GM21825 (cell line): ENCODE measurements around the gene RAD23B.
"Not testable (repeated sequence)": the region's sequence is repeated elsewhere in the genome, so short reads cannot be mapped to it uniquely, and the experiment has no call there.

ENCODE experiments used
- ATAC-seq: cut with Tn5 transposase; IDR thresholded peaks from one replicate; pipeline ENCODE4 v1.9.1; 2021; ENCODE audit warnings: mild to moderate bottlenecking, moderate library complexity; ENCODE audit not compliant: unreplicated experiment

RAD23B gene

DNA sequence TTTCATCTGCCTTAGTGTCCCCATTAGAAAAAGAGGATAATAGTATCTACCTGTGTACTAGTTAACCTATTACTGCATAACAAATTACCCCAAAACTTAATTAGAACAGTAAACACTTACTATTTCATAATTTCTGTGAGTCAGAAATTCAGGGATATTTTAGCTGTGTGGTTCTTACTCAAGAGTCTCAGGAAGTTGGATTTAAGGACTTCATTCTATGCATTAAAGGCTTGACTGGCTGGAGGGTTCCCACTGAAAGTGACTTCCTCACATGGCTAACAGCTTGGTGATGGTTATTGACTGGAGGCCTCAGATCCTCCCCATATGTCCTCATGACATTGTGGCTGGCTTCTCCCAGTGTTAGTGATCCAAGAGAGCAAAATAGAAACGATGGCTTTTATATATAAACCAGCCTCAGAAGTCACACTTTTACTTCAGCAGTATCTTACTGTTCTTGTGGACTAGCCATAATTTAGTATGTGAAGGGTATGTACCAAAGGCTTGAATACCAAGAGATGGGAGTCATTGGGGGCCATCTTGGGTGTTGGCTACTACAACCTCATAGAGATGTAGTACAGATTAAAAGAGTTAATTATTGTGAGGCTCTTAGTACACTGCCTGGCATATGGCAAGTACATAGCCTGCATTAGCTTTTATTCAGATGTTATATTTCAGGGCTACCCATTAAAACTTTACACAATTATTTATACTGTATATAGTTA is 9.9 kb downstream of the RAD23B start:
- ATAC-seq, result no peak

DNA sequence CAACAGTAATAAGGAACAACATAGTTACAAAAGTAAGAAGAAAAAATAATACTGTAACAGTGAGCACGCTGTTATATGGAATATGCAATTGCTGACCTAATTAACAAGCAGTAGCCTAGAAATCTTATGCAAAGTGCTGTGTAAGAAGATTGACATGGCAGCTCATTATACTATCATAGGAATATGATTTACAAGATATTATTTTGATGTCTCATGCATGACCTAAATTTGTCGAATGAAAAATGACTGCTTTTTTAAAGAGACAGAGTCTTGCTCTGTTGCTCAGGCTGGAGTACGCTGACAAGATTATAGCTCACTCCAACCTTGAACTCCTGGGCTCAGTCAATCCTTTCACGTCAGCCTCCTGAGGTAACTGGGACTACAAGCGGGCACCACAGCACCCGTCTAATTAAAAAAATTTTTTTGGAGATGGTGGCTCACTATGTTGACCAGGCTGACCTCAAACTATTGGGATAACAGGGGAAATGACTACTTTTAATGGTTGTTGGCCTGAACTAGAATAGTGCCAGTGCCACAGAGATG is 10.5 kb downstream of the RAD23B start:
- ATAC-seq, result no peak

DNA sequence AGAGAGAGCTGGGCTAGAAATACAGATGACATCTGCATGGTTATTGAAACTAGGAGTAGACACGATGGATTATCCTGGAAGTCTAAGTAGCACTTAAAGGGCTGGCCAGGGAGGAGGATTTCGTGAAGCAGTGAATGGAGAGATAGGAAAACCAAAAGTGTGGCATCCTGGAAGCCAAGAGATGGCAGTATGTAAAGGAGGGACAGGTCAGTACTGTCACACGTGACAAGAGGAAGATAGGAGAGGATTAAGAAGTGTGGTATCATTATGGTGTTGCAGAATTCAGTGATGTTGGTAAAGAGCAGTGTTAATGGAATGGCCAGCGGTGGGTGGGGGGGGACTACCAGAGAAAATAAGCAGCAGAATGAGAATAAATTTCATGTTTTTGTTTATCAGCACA is 11.7 kb downstream of the RAD23B start:
- ATAC-seq, result no peak

DNA sequence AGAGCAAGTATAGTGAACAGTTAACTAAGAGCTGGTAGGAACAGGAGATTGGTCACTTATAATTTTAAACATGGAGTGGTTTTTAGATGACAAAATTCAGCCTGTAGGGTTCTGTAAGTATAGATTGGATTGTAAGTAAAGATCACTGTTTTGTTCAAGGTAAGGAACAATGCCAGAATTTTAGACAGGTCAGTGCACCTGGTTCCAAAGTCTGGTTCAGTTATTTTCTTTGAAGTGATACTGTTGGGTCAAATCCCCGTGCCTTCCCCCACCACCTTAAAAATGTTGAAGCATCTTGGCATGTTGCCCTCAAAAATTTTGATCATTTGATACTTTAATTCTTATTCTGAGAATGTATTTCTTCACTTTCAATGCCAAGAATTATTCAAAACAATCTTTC is 12.9 kb downstream of the RAD23B start:
- no peak for ATAC-seq

DNA sequence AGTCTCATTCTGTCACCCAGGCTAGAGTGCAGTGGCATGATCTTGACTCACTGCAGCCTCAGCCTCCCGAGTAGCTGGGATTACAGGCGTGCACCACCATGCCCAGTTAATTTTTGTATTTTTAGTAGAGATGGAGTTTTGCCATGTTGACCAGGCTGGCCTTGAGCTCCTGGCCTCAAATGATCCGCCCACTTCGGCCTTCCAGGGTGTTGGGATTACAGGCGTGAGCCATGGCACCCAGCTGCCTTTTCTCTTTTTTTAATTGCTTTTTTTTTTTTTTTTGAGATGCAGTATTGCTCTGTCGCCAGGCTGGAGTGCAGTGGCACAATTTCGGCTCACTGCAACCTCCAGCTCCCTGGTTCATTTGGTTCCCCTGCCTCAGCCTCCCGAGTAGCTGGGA is 13.5 kb downstream of the RAD23B start:
- not testable (repeated sequence) for ATAC-seq

DNA sequence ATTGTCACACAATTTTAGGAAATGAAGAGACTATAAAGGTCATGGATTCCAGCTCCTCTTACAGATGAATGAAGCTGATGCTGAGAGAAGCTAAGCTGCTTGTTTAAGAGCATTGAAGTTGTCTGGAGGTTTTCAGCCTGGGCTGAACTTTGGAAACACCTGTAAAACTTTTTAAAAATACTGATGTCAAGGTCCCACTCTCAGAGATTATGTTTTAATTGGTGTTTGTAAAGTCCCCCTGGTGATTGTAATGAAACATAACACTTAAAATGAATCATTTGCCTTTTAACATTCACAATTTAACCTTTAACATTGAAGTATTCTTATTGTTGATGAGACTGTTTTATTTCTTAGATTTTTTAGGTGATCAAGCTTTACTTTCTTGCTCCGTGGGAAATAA is 16.4 kb downstream of the RAD23B start:
- ATAC-seq, result no peak

DNA sequence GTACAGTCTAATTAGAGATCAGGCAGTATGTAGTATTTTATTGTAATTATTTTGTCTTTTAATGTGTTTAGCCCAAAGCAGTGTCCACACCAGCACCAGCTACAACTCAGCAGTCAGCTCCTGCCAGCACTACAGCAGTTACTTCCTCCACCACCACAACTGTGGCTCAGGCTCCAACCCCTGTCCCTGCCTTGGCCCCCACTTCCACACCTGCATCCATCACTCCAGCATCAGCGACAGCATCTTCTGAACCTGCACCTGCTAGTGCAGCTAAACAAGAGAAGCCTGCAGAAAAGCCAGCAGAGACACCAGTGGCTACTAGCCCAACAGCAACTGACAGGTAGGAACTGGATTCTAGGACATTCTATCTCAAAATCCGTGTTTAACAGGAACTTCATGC is 23.2 kb downstream of the RAD23B start:
- ATAC-seq, result no peak

DNA sequence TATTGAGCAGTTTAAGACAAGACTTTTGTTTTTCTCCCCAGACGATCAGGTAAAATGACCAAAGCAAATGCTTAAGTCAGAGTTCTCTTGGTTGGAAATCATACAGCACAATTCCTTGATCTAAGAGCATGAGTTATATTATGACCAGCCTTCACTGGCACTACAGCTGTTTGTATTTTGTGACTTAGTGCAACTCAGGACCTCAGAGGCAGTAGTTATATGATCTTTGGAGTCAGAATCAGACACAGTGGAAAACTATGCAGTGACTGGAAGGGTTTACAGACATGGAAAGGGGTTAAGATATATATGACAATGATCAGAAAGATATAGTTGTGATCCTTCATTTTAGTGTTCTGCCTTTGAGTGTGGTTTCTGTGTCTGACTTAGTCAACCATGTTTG is 24.3 kb downstream of the RAD23B start:
- no peak for ATAC-seq

DNA sequence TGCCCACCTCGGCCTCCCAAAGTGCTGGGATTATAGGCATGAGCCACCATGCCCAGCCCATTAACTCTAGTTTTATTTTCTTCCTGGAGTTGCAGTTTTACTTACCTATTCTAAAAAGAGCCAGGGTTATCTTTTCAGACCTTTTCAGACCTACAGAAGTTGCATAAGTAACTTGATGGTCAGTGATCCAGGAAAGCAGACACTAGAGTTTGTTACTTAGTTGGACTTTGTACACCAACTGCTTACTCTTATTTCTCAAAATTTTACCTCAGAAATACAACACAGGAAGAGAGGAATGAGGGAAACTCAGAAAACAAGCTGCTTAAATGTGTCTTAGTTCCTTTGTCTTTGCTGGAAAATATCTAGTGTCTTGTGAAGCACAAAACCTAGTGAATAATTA is 25.4 kb downstream of the RAD23B start:
- no peak for ATAC-seq

DNA sequence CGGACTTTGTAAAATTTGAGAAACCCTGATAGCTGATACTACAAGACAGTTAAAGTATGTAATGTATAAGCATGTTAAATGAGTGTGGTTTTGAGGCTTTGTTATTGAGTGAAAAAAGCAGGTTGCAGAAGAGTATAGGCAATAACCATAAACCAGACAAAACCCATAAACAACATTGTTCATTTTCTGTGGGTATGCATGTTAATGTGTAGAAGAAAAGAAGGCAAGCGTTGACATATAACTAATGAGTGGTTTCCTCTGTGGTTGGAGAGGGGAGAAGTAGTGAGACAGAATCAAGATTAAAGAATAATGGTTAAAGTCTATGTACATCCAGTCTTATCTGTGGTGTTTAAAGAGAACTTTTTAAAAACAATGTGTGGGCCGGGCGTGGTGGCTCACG is 26.2 kb downstream of the RAD23B start:
- peak; percentile 74 for ATAC-seq

DNA sequence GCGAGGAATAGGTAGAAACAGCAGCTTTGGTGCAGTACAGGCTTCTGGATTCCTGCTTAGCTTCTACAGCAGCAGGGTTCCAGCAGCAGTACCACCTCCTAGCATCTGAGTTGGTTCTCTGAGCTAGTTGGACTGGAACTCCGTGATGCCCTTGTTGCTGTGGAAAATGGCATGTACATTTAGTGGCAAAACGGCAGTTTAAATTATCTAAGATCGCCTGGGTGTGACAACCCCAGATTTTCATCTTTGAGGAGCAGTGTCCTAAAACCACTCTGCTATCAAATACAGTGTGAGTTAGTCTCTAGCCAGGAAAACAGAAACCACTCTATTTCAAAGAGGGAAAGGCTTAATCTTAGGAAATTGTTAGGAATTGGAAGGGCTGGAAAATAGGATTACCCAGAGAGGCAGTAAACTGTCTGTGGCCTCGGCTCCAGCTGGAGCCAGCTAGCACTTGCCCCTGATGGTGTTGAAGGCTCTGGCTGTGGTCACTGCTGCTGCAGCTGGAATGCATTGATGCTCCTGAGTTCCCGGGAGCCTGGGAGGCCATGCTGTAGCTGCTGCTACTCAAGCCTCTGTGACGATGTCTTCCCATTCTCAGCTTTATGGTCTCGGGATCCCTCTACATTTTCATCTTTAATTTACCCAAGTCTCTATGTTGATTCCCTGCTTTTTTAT is 29.4 kb downstream of the RAD23B start:
- ATAC-seq, result no peak

DNA sequence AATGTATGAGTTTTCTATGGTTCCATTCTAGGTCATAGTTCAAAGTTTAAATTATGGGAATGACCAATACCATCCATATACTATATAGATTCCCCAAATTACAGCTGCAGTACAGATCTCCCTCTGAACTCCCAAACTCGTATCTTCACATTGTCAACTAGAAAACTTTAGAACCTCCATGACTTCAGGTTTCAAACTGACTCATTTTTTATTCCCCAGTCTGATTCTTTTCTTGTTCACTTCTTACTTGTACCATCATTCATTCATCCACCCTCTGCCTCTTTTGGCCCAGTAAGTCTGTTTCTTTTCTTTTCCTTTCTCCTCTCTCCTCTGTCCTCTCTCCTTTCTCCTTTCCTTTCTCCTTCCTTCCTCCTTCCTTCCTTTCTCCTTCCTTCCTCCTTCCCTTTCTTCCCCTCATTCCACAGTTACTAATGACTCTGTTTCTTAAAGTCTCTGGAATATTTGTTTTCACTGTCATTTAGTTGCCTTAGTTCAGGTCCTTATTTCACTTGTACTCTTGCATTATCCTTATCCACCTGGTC is 30.5 kb downstream of the RAD23B start:
- no peak for ATAC-seq

DNA sequence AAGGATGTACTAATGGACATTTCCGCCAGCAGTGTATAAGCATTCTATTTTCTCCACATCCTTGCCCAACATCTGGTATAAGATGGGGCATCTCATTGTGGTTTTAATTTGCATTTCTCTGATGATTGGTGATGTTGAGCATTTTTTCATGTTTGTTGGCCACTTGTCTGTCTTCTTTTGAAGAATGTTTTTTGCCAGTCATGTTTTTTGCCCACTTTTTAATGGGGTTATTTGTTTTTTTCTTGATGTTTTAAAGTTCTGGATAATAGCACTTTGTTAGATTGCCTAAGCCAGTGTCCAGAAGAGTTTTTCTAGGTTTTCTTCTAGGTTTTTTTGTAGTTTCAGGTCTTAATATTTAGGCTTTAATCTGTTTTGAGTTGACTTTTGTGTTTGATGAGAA is 31.7 kb downstream of the RAD23B start:
- no peak for ATAC-seq

DNA sequence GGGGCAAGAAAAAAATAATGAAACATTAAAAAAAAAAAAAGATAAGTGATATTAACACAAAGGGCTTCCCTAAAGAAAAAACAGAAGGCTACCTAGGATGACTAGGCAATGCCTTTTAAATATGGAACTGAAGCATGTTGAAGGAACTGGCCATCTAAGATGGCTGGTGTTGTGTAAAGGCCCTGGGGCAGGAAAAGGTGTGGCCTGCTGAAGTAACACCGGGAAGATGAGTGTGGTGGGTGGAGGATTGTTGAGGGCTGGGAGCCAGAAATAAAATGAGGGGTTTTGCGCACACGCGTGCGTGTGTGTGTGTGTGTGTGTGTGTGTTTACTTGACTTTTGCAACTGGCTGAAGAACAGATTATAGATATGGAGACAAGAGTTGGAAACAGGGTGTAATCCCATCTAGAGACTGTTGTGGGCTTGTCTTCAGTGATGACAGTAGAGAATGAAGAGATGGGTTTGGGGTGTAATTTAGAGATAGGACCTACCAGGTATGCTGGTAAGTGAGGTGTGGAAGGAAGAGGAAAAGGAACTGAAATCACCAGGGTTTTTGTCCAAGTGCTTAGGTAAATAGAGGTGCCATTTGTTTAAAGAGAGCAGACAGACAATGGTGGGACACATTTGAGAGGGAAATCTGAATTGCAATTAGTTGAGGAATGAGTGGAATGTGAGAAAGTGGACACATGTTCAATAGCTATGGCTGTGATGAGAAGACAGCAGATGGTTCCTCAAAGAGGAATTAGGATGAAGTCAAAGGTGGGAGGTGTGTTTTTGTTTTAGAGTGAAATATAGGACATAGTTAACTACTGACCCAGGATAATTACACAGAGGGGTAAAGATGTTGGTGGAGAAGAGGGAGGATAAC is 33.9 kb downstream of the RAD23B start:
- ATAC-seq, result no peak

DNA sequence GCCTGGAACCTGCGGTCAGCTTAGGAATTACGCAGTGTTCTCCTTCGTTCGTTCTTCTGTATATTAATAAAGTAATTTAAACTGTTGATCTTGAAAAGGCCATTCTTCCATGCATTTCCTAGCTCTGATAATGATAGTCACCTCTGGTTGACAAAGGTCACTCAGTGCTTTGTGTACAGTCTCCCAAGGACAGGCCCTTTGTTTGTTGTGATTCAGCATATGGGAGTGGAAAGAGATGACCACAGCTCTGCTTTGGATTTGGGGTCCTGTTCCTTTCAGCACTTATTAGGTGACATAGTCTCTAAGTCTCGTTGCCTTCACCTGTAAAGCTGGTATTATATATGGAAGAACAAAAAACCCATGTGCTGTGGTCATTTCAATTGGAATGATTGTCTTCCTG is 39.6 kb downstream of the RAD23B start:
- ATAC-seq, result no peak

DNA sequence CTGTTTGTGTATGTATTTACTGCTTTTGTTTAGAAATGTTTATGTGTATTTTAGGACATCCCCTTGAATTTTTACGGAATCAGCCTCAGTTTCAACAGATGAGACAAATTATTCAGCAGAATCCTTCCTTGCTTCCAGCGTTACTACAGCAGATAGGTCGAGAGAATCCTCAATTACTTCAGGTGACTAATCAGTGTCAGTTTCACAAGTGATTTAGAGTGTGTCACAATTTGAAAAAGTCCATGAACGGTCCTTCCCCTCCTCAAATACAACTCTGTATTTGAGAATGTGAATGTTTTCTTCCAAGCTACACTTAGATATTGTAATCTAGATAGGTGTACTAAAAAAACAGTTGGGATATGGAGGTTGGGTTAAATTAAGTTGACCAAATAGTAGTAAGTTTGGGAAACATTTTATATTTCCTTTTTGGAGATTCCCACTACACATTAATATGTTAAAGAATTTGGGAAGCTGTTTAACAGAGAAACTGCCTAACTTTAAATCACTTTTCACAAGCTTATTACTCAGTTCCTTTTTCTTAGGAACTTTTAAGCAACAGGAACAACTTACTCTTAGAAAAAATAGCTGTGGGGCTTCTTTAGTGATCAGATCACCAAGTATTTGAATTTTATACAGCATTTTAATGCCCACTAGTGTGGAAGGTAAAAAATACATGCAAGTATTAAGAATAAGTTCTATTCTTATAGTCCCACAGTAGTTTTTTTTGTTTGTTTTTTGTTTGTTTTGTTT is 40.9 kb downstream of the RAD23B start:
- ATAC-seq, result no peak

DNA sequence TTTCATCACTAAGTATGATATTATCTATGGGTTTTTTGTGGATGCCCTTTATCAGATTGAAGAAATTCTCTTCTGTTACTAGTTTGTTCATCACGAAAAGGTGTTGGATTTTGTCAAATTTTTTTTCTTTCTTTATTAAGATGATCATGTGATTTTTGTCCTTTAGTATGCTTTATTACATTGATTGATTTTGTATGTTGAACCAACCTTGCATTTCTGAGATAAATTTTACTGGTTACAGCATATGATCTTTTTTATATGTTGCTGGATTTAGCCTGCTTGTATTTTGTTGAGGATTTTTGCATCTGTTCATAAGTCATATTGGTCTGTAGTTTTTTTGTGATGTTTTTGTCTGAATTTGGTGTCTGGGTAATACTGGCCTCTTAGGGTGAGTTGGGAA is 42.8 kb downstream of the RAD23B start:
- no peak for ATAC-seq

DNA sequence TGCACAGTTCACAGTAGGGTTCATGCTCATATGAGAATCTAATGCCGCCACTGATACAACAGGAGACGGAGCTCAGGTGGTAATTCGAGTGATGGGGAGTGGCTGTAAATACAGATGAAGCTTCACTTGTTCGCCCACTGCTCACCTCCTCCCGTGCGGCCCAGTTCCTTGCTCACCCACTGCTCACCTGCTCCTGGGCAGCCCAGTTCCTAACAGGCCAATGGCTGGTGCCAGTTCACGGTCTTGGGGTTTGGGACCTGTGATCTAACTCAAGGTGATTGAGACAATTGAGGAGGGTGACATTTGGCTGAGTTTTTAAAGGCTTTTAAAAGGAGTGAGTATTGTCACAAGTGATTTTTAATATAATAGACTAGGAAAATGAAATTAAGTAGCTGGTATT is 45.4 kb downstream of the RAD23B start:
- no peak for ATAC-seq

DNA sequence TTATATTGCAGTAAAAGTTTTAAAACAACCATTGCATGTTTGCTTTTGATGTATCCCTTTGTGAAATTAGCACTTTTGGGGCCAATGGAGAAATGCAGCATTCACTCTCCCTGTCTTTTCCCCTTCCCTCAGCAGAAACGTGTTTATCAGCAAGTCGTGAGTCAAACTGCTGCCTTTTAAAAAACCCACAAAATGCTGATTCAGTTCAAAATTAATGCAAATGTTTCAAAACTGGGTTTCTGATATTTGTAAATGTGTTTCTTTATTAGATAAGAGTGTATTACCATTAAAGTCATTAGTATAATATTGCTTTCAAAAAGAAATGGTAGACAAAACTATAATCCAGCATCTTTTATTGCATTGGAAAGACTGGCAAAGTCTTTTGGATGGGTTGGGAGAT is 47.3 kb downstream of the RAD23B start:
- ATAC-seq, result no peak

DNA sequence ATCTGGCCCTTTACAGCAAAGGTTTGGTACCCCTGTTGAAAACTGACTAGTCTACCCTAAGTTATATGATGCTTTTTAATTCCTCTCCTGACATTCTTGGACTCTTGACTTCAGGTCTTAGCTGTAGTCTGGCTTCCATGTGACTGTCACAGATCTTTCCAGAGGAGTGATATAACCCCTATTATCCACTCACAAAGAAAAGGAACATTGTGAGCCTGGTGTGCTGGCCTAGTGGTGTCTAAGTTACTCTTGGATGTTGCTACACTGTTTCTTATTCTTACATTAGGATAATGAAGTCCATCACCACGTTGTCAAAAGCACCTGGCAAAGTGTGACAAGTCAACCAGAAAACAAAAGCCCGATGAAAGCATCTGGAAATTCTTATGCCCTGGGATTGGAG is 49.8 kb downstream of the RAD23B start:
- ATAC-seq, result no peak

DNA sequence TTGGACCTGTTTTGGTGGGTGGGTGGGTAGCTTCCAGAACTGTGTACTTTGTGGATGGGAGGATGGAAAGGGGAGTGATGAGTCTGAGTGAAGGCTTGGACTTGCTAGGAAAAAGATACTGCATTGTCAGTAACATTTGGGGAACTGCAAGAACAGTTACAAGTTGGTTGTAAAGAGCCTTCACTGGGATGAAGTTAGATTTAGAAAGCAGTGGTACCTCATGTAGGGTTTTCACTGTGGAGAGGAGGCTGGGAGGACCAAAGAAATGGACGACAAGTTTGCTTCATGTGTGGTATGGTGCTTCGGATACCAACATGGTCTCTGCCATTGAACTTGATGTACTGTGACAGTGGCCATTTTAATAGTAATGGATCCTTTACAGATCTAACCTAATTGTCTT is 50.3 kb downstream of the RAD23B start:
- ATAC-seq, result no peak
